ENCODE results near the gene CD74.

GRCh38 chr5:150377964-150378694, 34.6 kb downstream of the CD74 start:
- TF ChIP-seq POLR2A (IDR thresholded peaks at IDR 0.05), result no peak
- TF ChIP-seq, protein P1, sequence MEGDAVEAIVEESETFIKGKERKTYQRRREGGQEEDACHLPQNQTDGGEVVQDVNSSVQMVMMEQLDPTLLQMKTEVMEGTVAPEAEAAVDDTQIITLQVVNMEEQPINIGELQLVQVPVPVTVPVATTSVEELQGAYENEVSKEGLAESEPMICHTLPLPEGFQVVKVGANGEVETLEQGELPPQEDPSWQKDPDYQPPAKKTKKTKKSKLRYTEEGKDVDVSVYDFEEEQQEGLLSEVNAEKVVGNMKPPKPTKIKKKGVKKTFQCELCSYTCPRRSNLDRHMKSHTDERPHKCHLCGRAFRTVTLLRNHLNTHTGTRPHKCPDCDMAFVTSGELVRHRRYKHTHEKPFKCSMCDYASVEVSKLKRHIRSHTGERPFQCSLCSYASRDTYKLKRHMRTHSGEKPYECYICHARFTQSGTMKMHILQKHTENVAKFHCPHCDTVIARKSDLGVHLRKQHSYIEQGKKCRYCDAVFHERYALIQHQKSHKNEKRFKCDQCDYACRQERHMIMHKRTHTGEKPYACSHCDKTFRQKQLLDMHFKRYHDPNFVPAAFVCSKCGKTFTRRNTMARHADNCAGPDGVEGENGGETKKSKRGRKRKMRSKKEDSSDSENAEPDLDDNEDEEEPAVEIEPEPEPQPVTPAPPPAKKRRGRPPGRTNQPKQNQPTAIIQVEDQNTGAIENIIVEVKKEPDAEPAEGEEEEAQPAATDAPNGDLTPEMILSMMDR (IDR thresholded peaks at IDR 0.05), result no peak

Data from esophagus squamous epithelium (tissue), 4 donors.